ENCODE results near the gene ADGRF4.

DNA sequence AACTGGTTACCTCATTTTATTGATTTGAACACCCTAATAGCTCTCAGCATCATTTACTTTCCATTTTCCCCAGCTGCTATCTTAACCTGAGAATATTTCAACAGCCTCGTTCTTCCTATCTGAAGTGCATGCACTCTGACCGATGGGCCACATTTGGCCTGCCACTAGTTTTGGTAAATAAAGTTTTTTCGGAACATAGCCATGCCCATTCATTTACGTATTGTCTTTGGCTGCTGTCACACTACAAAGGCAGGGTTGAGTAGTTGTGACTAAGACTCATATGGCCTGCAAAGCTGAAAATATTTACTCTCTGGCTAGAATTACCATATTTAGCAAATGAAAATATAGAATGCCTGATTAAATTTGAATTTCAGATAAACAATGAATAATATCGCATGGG, 10.8 kb downstream of the ADGRF4 start:
- TF ChIP-seq, protein P1, sequence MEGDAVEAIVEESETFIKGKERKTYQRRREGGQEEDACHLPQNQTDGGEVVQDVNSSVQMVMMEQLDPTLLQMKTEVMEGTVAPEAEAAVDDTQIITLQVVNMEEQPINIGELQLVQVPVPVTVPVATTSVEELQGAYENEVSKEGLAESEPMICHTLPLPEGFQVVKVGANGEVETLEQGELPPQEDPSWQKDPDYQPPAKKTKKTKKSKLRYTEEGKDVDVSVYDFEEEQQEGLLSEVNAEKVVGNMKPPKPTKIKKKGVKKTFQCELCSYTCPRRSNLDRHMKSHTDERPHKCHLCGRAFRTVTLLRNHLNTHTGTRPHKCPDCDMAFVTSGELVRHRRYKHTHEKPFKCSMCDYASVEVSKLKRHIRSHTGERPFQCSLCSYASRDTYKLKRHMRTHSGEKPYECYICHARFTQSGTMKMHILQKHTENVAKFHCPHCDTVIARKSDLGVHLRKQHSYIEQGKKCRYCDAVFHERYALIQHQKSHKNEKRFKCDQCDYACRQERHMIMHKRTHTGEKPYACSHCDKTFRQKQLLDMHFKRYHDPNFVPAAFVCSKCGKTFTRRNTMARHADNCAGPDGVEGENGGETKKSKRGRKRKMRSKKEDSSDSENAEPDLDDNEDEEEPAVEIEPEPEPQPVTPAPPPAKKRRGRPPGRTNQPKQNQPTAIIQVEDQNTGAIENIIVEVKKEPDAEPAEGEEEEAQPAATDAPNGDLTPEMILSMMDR (IDR thresholded peaks at IDR 0.05; ENCODE audit: poor library complexity), result no peak
- TF ChIP-seq EZH2 (IDR thresholded peaks at IDR 0.05; ENCODE audit: borderline replicate concordance) (no peak), EZH2phosphoT487 (IDR thresholded peaks at IDR 0.05; ENCODE audit: low read depth, severe bottlenecking, unreplicated experiment) (no peak)
